PC-3 (cell line): ENCODE data around the gene OR5D18. TPM values are rescaled to one million over a fixed set of nuclear protein-coding genes. Genes with fewer than 3 reads are reported as not detected.

Experiments used
- ATAC-seq: fragments of 200-7000 bp; cut with Tn5 transposase; 2 replicates; pipeline ENCODE4 v1.9.1; 2020; ENCODE audit warnings: mild to moderate bottlenecking, moderate library complexity
- BruUV-seq: library from RNA; stranded (reverse); fragments of 400-500 nt; replicated peaks from 2 replicates; lab custom pipeline; 2021; lab: Mats Ljungman, UMichigan
- CTCF ChIA-PET: fragments of 300-600 bp; sonication (Branson Sonifier 250); formaldehyde crosslinking; loops from one replicate; lab custom pipeline; 2022; ENCODE audit warnings: antibody characterized with exemption; lab: Charles Lee
- POLR2A ChIA-PET: fragments of 300-600 bp; sonication (Branson Sonifier 250); formaldehyde crosslinking; loops from one replicate; lab custom pipeline; 2022; ENCODE audit warnings: antibody characterized with exemption; ENCODE audit not compliant: unreplicated experiment; lab: Charles Lee
- DNase-seq: peaks from one replicate; pipeline ENCODE4 v3.0.0-alpha.2; 2015
- H2AFZ ChIP-seq: fragments of 300-600 bp; sonication (generic); 2 replicates; pipeline ENCODE4 v1.6.0; 2016; ENCODE audit warnings: antibody characterized with exemption, low read length
- H3F3A ChIP-seq: fragments of 300-600 bp; sonication (generic); one replicate; pipeline ENCODE4 v1.6.0; 2017; ENCODE audit warnings: antibody characterized with exemption, low read length, control low read depth, mild to moderate bottlenecking; ENCODE audit not compliant: unreplicated experiment
- H3K27ac ChIP-seq: fragments of 300-600 bp; sonication (generic); 2 replicates; pipeline ENCODE4 v1.5.1; 2016; ENCODE audit warnings: mild to moderate bottlenecking, low read length
- H3K27me3 ChIP-seq: fragments of 300-600 bp; sonication (generic); 2 replicates; pipeline ENCODE4 v1.6.1; 2016; ENCODE audit warnings: low read length, mixed read lengths
- H3K36me3 ChIP-seq: fragments of 300-600 bp; sonication (generic); 2 replicates; pipeline ENCODE4 v1.6.1; 2016; ENCODE audit warnings: low read depth, mixed run types, low read length, mixed read lengths
- H3K4me1 ChIP-seq: fragments of 300-600 bp; sonication (generic); 2 replicates; pipeline ENCODE4 v1.5.1; 2016; ENCODE audit warnings: low read length; ENCODE audit not compliant: insufficient read depth
- H3K4me2 ChIP-seq: fragments of 300-600 bp; sonication (generic); 2 replicates; pipeline ENCODE4 v1.6.0; 2016; ENCODE audit warnings: low read length
- H3K4me3 ChIP-seq: fragments of 300-600 bp; sonication (generic); 2 replicates; pipeline ENCODE4 v1.5.1; 2016; ENCODE audit warnings: mild to moderate bottlenecking, low read length, mixed read lengths
- H3K79me2 ChIP-seq: fragments of 300-600 bp; sonication (generic); 2 replicates; pipeline ENCODE4 v1.6.1; 2017; ENCODE audit warnings: low read length, mixed read lengths
- H3K9ac ChIP-seq: fragments of 300-600 bp; sonication (generic); 2 replicates; pipeline ENCODE4 v1.6.0; 2016; ENCODE audit warnings: mild to moderate bottlenecking, low read length
- H3K9me2 ChIP-seq: fragments of 300-600 bp; sonication (generic); replicated peaks from 2 replicates; pipeline ENCODE4 v1.6.1; 2016; ENCODE audit warnings: mixed run types, low read length, mixed read lengths
- H3K9me3 ChIP-seq: fragments of 300-600 bp; sonication (generic); 2 replicates; pipeline ENCODE4 v1.6.1; 2016; ENCODE audit warnings: low read length, mixed read lengths
- H4K20me1 ChIP-seq: fragments of 300-600 bp; sonication (generic); 2 replicates; pipeline ENCODE4 v1.6.1; 2016; ENCODE audit warnings: low read length, mixed read lengths
- CTCF ChIP-seq: fragments of 300-600 bp; sonication (generic); conservative IDR thresholded peaks from 2 replicates; pipeline ENCODE4 v1.5.1; 2017; ENCODE audit warnings: antibody characterized with exemption, low read depth, mild to moderate bottlenecking, low read length
- EZH2 ChIP-seq: fragments of 300-600 bp; sonication (generic); IDR thresholded peaks from one replicate; pipeline ENCODE4 v1.6.1; 2017; ENCODE audit warnings: antibody characterized with exemption, mild to moderate bottlenecking, low read length; ENCODE audit not compliant: unreplicated experiment
- EZH2phosphoT487 ChIP-seq: fragments of 300-600 bp; sonication (generic); IDR thresholded peaks from 2 replicates; pipeline ENCODE4 v1.6.1; 2018; ENCODE audit warnings: mild to moderate bottlenecking, antibody characterized with exemption, low read length, borderline replicate concordance
- intact Hi-C: fragments of 100-400 bp; cut with micrococcal nuclease; formaldehyde crosslinking; loops from 2 replicates; pipeline ENCODE4 v1.9.0; 2023
- total RNA-seq: library from RNA; depleted of rRNA; stranded (reverse); fragments of >200 nt; gene quantifications from 2 replicates; pipeline ENCODE4 v1.2.3, GENCODE V29; 2014

The OR5D18 gene
- total RNA-seq, 1 experiment from 2014 or later, result not detected

DNA sequence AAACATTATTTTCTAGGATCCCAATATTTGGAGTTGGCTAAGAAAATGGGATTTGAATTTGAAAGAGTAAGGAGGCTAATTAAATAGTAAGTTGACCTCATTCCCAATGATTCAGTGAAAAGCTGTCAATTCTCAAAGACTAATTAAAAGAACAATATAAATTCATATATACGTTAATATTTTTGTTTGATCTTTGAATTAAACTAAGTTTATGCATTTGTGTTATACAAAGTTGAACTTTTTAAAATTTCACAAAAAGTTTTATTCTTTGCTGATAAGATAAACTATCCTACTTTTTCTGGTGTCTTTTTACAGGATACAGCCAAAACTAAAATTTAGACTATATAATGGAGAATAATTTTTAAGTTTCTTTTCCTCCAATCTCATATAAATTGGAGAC, 8.4 kb upstream of the OR5D18 start, which contains the start of gene OR5L1:
OR5L1 (plus strand) TSS at position 301 of the 400 bp plus-strand sequence. CDS start 100 bp downstream, outside the sequence.
- Histone ChIP-seq H2AFZ (no peak within 1 kb of the TSS), H4K20me1 (no peaks in the 10 kb centered on the region), H3K36me3 (no peaks in the 10 kb centered on the region), H3K27me3 (no peaks in the 10 kb centered on the region), H3K79me2 (no peaks in the 10 kb centered on the region), H3F3A (no peaks in the 10 kb centered on the region), H3K4me1 (no peaks in the 10 kb centered on the region), H3K9me2 (no peaks in the 10 kb centered on the region), H3K9me3 (peaks cover 31% of the 10 kb centered on the region), H3K4me3 (no peak within 1 kb of the TSS), H3K4me2 (no peak within 1 kb of the TSS), H3K27ac (no peak within 1 kb of the TSS), H3K9ac (no peak within 1 kb of the TSS)
- POLR2A ChIA-PET, result no interaction called here
- no peak for TF ChIP-seq CTCF
- no peak for TF ChIP-seq EZH2phosphoT487
- TF ChIP-seq EZH2, result no peak
- no peak for ATAC-seq
- no peak for DNase-seq
- BruUV-seq, result no TSS peak
- intact Hi-C loops, result no loop called here
- CTCF ChIA-PET, result no interaction called here

- no peak for ATAC-seq
- Histone ChIP-seq H3K4me1 (no peaks in the 10 kb centered on the region), H3K9me3 (0 out of 2 replicates have a peak, but pooled peaks cover 4% of the 10 kb centered on the region), H3K4me2 (no peak within 1 kb of the TSS), H3K4me3 (no peak within 1 kb of the TSS), H3K9me2 (no peaks in the 10 kb centered on the region), H3K9ac (no peak within 1 kb of the TSS), H3F3A (no peaks in the 10 kb centered on the region), H3K79me2 (no peaks in the 10 kb centered on the region), H3K27ac (no peak within 1 kb of the TSS), H3K27me3 (no peaks in the 10 kb centered on the region), H4K20me1 (no peaks in the 10 kb centered on the region), H2AFZ (no peak within 1 kb of the TSS), H3K36me3 (no peaks in the 10 kb centered on the region)
- CTCF ChIA-PET, result no interaction called here
- TF ChIP-seq EZH2phosphoT487 (no peak), EZH2 (no peak), CTCF (no peak)
- no TSS peak for BruUV-seq
- intact Hi-C loops, result no loop called here
- POLR2A ChIA-PET, result no interaction called here
- no peak for DNase-seq
Measured at GRCh38 chr11:55826919-55827318, 7.5 kb downstream of the OR5D18 start, which contains the start of gene OR5L2. OR5L2 (plus strand) TSS chr11:55827219; CDS start chr11:55827219, 0 bp downstream.

DNA sequence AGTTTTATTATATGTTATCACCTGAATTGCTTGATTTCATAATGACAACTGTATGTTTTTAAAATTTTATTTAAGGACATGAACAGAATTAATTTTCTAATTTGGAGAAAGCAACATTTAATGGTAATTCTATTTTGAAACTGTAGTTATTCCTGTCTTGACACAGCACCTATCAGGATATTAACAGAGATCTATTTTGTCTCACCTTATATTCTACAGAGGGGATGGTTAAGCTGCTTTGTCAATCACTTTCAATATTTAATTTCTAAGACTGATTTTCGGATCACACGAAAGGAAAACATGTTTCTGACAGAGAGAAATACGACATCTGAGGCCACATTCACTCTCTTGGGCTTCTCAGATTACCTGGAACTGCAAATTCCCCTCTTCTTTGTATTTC, 19.0 kb downstream of the OR5D18 start, which contains the start of gene OR5D16:
OR5D16 (plus strand) TSS at position 301 of the 400 bp plus-strand sequence; CDS start at position 301, 0 bp downstream.
- no TSS peak for BruUV-seq
- Histone ChIP-seq H3K4me2 (no peak within 1 kb of the TSS), H3K9ac (no peak within 1 kb of the TSS), H3K9me2 (no peaks in the 10 kb centered on the region), H3K36me3 (no peaks in the 10 kb centered on the region), H3F3A (no peaks in the 10 kb centered on the region), H3K9me3 (peaks cover 14% of the 10 kb centered on the region; the same call in 1 of the 2 replicates), H3K27me3 (no peaks in the 10 kb centered on the region), H3K27ac (no peak within 1 kb of the TSS), H3K4me1 (no peaks in the 10 kb centered on the region), H2AFZ (no peak within 1 kb of the TSS), H3K4me3 (no peak within 1 kb of the TSS), H4K20me1 (no peaks in the 10 kb centered on the region), H3K79me2 (no peaks in the 10 kb centered on the region)
- POLR2A ChIA-PET, result no interaction called here
- TF ChIP-seq EZH2, result no peak
- ATAC-seq, result no peak
- no peak for DNase-seq
- CTCF ChIA-PET, result no interaction called here
- intact Hi-C loops, result no loop called here
